ENCODE measurements around the gene SRSF5. TPM values are rescaled to one million over a fixed set of nuclear protein-coding genes. Genes with fewer than 3 reads are reported as not detected.
"Not testable (repeated sequence)": the region's sequence is repeated elsewhere in the genome, so short reads cannot be mapped to it uniquely, and the experiment has no call there.

The SRSF5 gene
- 100 to 1,000 TPM; 209 to 477 (median 389) TPM for total RNA-seq

DNA sequence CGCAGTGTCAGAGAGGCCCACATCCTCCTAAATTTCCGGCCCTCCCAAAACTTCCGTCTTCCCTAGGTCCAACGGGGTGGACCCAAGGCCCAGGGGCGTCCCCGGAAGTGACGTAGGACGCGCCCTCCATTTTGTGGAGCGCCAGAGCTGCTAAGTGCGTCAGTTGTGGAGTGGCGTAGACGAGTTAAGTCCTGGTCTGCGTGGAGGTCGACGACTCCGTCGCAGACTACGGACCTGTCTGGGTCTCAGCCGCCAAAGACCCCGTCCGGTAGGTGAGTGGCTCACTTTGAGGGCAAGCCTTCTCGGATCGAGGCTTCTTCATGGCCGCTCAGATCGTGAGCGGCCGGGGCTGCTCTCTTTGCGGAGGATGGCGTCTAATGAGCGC lies at the start of gene SRSF5:
TSS of gene SRSF5 (plus strand) at position 159 of the 385 bp plus-strand sequence. CDS start 1,015 bp downstream, outside the sequence.
- Histone ChIP-seq H3K4me3 (peak within 1 kb of the TSS; percentile 68 to 87 (median 81)), H3K4me1 (replicated peaks in 1 of 2) (peaks cover 14 to 24% of the 10 kb centered on the region in 2 donors), H3K27ac (peak within 1 kb of the TSS; percentile 98 to 99)
- 0% methylated on average over 2 to 10 of the region's 31 CpGs; no CpG with 5 or more reads in 4 of the 10 experiments for WGBS, 10 experiments
- ATAC-seq (replicated peaks in 6 of 8) = peak; percentile 86 to 92 (median 89)
- in situ Hi-C loops (cut with MboI; ENCODE audit: low pct_unique_long_range_greater_than_20kb in 2 of 9, low sequenced_read_pairs in 9 of 9, unreplicated experiment in 9 of 9) = no loop called here

DNA sequence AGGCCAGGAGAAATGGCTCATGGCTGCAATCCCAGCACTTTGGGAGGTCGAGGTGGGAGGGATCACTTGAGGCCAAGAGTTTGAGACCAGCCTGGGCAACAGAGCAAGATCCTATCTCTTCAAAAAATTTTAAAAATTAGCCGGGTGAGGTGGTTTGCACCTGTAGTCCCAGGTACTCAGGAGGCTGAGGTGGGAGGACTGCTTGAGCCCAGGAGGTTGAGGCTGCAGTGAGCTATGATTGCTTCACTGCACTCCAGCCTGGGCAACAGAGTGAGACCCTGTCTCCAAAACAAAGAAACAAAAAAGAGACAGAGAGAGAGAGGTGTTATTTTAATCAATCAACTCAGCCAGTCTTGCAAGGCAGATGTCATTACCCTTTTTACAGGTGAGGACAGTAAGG lies 48.3 kb upstream of the SRSF5 start:
- 29 to 100% (median 80%) methylated on average over 1 of the region's 2 CpGs; no CpG with 5 or more reads in 4 of the 10 experiments for WGBS, 10 experiments
- H3K27ac ChIP-seq; H3K4me3 ChIP-seq; in situ Hi-C loops (cut with MboI; ENCODE audit: low pct_unique_long_range_greater_than_20kb in 2 of 9, low sequenced_read_pairs in 9 of 9, unreplicated experiment in 9 of 9); ATAC-seq (replicated peaks in 6 of 8): not testable (repeated sequence)
- peaks cover 17 to 26% of the 10 kb centered on the region in 2 donors for H3K4me1 ChIP-seq (replicated peaks in 1 of 2)

DNA sequence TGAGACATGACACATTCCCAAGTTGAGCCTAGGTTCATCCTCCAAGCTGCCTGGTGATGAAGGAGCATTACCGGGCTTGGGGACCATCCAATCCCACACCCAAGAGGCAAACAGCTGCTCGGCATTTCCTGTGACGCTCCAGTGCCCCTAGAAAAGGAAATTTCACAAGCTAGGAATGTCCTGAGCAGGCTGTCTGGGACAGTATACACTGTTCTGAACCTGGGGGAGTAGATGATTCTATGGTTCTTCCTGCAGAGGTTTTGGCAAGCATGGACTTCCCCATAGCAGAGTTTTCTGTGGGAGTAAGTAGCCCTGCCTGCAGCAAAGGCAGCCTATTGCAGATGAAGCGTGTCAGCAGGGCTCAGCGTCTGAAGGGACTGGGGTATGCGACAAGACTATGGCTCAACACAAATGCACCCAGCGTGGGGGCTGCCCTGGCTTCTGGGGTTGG lies 47.4 kb upstream of the SRSF5 start:
- in situ Hi-C loops (cut with MboI; ENCODE audit: low pct_unique_long_range_greater_than_20kb in 2 of 9, low sequenced_read_pairs in 9 of 9, unreplicated experiment in 9 of 9) = no loop called here
- H3K4me1 ChIP-seq (replicated peaks in 1 of 2) = peaks cover 8 to 17% of the 10 kb centered on the region in 2 donors
- H3K27ac ChIP-seq = no peak overlapping the region
- 28 to 100% (median 71%) methylated on average over 1 to 3 of the region's 7 CpGs; no CpG with 5 or more reads in 4 of the 10 experiments for WGBS, 10 experiments
- peak in 7 of 8 experiments; percentile 5 to 50 (median 38) for ATAC-seq (replicated peaks in 6 of 8)
- no peak overlapping the region for H3K4me3 ChIP-seq

DNA sequence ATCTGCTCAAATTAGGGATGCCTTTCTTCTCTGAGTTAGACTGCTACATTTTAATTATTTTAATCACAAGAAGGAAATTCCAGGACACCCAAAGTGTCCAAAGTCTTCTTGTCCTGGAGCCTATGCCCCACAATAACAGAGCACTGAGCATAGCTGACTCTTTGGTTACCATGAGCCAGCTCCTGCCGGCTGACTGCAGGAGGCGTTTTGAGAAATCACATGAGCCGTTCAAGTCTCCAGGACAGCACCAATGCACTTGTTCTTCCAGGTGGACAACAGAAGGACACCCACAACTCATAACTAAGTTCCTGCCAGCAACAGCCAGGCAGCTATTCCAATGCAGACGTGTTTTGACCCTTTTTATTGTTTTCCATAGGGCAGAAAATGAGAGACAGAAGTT lies 46.0 kb upstream of the SRSF5 start:
- WGBS, 10 experiments = 40 to 100% (median 68%) methylated on average over 1 to 4 of the region's 4 CpGs; no CpG with 5 or more reads in 4 of the 10 experiments
- no peak overlapping the region for H3K4me3 ChIP-seq
- in situ Hi-C loops (cut with MboI; ENCODE audit: low pct_unique_long_range_greater_than_20kb in 2 of 9, low sequenced_read_pairs in 9 of 9, unreplicated experiment in 9 of 9) = loop anchor here in 5 of 9 experiments (10.0 kb wide), 1 partner anchor 136 kb away; no protein-coding TSS in a partner anchor
- H3K27ac ChIP-seq = no peak overlapping the region
- ATAC-seq (replicated peaks in 6 of 8) = peak in 4 of 8 experiments; percentile 42 to 57 (median 50)
- peaks cover 0 to 12% of the 10 kb centered on the region in 2 donors for H3K4me1 ChIP-seq (replicated peaks in 1 of 2)

DNA sequence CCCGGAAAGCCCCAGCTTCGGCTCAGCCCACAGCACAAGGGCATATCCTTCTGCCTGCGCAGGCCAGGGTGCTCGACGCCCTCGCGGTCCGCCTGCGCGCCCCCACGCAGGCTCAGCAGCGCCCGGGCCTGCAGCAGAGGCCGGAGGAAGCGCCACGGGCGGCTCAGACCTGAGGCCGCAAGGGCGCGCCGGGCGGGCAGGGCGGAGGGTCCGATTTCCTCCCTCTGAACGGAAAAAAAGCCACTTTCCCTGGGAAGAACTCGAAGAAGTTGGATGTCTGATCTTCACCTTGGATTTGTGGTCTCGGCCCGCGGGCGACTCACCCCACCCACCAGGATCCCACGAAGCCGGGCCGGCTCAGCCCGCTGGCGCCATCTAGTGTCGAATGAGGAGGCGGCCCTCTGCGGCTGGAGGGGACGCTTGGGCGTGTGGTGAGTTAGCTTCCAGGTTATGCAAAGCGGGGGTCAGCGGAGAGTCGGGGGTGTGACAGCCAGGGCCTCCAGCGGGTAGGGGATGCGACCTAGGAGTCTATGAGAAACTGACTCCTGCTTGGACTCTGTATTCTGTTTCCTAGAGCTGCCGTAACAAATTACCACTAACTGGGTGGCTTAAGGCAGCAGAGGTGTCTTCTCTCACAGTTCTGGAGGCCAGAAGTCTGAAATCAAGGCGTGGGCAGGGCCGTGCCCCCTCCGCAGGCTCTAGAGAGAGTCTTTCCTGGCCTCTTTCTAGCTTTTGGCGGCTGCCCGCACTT lies 40.0 kb upstream of the SRSF5 start:
- ATAC-seq (replicated peaks in 6 of 8) = peak; percentile 88 to 99 (median 98)
- in situ Hi-C loops (cut with MboI; ENCODE audit: low pct_unique_long_range_greater_than_20kb in 2 of 9, low sequenced_read_pairs in 9 of 9, unreplicated experiment in 9 of 9) = loop anchor here (10.0 to 25.0 kb wide), 2 partner anchors 140 to 142 kb away; no protein-coding TSS in a partner anchor
- peak overlapping the region in 1 of 5 donors; percentile 1 for H3K4me3 ChIP-seq
- no peak overlapping the region for H3K27ac ChIP-seq
- WGBS, 10 experiments = 0 to 30% (median 6%) methylated on average over 2 to 18 of the region's 51 CpGs; no CpG with 5 or more reads in 3 of the 10 experiments
- peaks cover 0 to 6% of the 10 kb centered on the region in 2 donors for H3K4me1 ChIP-seq (replicated peaks in 1 of 2)

DNA sequence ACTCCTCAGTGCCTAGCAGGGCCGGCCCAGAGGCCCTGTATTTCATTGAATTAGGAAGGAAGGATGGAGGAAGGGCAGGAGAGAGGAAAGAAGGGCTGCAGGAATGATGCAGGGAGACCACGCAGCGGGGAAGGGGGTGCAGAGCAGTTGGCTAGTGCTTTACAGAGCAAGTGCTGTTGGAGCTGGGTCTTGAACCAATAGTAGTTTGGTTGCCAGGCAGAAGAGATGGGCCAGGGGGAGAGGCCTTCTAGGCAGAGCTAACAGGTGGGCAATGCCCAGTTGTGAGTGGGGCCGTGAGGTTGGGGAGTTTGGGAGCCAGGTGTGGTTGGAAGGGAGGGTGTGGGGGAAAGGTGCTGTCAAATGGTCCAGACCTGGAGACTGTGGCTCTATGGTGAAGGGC lies 39.1 kb upstream of the SRSF5 start:
- Histone ChIP-seq H3K4me1 (replicated peaks in 1 of 2) (peaks cover 0 to 6% of the 10 kb centered on the region in 2 donors), H3K27ac (no peak overlapping the region), H3K4me3 (no peak overlapping the region)
- ATAC-seq (replicated peaks in 6 of 8) = no peak
- in situ Hi-C loops (cut with MboI; ENCODE audit: low pct_unique_long_range_greater_than_20kb in 2 of 9, low sequenced_read_pairs in 9 of 9, unreplicated experiment in 9 of 9) = loop anchor here (10.0 to 25.0 kb wide), 2 partner anchors 141 to 143 kb away; no protein-coding TSS in a partner anchor
- WGBS, 10 experiments = 67 to 92% (median 75%) methylated on average over 1 to 2 of the region's 4 CpGs; no CpG with 5 or more reads in 5 of the 10 experiments

DNA sequence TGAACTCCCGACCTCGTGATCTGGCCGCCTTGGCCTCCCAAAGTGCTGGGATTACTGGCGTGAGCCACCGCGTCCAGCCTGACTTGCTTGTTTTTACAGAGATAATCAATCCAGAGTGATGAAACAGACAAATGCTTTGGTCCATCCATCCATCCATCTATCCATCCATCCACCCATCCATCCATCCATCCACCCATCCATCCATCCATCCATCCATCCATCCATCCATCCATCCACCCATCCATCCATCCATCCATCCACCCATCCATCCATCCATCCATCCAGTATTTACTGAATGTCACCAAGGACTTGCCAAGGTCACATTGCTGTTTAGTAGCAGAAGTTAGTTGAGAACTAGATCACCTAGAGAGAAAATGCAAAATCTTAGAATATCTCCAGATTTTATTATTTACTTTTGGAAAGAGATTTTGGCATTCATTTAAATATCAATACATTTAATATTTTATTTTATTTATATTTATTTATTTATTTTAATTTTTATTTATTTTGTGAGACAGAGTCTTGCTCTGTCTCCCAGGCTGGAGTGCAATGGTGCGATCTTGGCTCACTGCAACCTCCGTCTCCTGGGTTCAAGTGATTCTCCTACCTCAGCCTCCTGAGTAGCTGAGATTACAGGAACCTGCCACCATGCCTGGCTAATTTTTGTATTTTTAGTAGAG lies 34.9 kb upstream of the SRSF5 start:
- whole genome bisulfite sequencing, 10 experiments = 79 to 100% (median 93%) methylated on average over 2 to 8 of the region's 8 CpGs; no CpG with 5 or more reads in 1 of the 10 experiments
- not testable (repeated sequence) for H3K4me1 ChIP-seq (replicated peaks in 1 of 2); H3K27ac ChIP-seq; ATAC-seq (replicated peaks in 6 of 8); H3K4me3 ChIP-seq
- in situ Hi-C loops (cut with MboI; ENCODE audit: low pct_unique_long_range_greater_than_20kb in 2 of 9, low sequenced_read_pairs in 9 of 9, unreplicated experiment in 9 of 9) = loop anchor here in 4 of 9 experiments (25.0 kb wide), 1 partner anchor 145 kb away; no protein-coding TSS in a partner anchor

DNA sequence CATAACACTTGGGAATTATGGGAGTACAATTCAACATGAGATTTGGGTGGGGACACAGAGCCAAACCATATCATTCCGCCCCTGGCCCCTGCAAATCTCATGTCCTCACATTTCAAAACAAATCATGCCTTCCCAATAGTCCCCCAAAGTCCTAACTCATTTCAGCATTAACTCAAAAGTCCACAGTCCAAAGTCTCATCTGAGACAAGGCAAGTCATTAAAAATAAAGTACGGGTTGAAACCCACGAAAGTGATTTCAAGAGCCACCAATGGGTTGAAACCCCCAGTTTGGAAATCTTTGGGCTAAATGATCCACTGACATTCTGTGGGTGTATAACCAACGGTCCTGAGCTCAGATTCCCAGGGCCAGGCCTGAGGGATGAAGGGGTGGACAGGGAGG lies 30.5 kb upstream of the SRSF5 start:
- ATAC-seq (replicated peaks in 6 of 8); H3K27ac ChIP-seq; H3K4me3 ChIP-seq; H3K4me1 ChIP-seq (replicated peaks in 1 of 2): not testable (repeated sequence)
- 0 to 100% (median 75%) methylated on average over 1 to 3 of the region's 4 CpGs; no CpG with 5 or more reads in 4 of the 10 experiments for WGBS, 10 experiments
- in situ Hi-C loops (cut with MboI; ENCODE audit: low pct_unique_long_range_greater_than_20kb in 2 of 9, low sequenced_read_pairs in 9 of 9, unreplicated experiment in 9 of 9) = loop anchor here in 4 of 9 experiments (25.0 kb wide), 1 partner anchor 149 kb away; no protein-coding TSS in a partner anchor

DNA sequence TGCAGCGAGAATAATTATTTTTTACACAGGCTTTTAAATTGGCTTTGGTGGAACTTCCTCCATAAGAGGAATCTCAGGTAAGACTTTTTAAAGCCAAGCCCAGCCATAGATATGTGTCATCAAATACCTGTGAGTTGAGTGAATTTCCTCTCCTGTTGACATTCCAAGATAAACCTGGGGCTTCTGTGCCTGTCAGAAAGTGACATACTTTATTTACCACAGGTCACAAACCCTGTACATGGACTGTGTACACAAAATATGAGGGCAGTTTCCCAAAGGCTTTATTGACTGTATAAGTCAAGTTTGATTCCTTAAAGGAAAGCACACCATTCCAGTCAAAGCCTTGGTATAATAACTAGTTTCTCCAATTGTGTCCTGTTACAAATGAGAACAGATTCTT lies 25.9 kb upstream of the SRSF5 start:
- ATAC-seq (replicated peaks in 6 of 8) = no peak
- WGBS, 10 experiments = 43 to 100% (median 100%) methylated on average over 1 of the region's 1 CpG; no CpG with 5 or more reads in 1 of the 10 experiments
- Histone ChIP-seq H3K27ac (no peak overlapping the region), H3K4me1 (replicated peaks in 1 of 2) (no peaks in the 10 kb centered on the region), H3K4me3 (no peak overlapping the region)
- in situ Hi-C loops (cut with MboI; ENCODE audit: low pct_unique_long_range_greater_than_20kb in 2 of 9, low sequenced_read_pairs in 9 of 9, unreplicated experiment in 9 of 9) = loop anchor here in 4 of 9 experiments (25.0 kb wide), 1 partner anchor 154 kb away; no protein-coding TSS in a partner anchor

DNA sequence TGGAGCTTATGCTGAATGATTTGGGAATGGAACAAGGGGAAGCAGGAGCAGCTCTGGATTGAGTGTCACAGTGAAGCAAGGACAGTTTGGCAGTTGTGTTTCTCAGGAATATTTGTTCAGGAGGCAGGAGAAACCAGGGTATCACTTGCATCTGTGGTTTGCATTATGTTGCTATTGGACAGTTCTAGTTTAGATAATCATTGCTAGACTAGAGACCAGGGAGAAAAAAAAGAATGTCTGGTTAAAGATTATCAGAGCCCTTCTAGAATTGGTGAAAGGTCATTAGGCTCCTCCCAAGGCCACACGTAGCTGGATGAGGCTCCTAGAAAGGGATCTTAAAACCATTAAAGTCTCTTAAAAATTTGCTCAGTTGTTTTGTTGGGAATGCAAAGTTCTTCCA lies 17.0 kb upstream of the SRSF5 start:
- no peak for ATAC-seq (replicated peaks in 6 of 8)
- Histone ChIP-seq H3K27ac (no peak overlapping the region), H3K4me3 (no peak overlapping the region), H3K4me1 (replicated peaks in 1 of 2) (no peaks in the 10 kb centered on the region)
- in situ Hi-C loops (cut with MboI; ENCODE audit: low pct_unique_long_range_greater_than_20kb in 2 of 9, low sequenced_read_pairs in 9 of 9, unreplicated experiment in 9 of 9) = loop anchor here in 4 of 9 experiments (25.0 kb wide), 1 partner anchor 163 kb away; no protein-coding TSS in a partner anchor
- WGBS, 10 experiments = 0 to 60% (median 28%) methylated on average over 1 of the region's 1 CpG; no CpG with 5 or more reads in 4 of the 10 experiments

DNA sequence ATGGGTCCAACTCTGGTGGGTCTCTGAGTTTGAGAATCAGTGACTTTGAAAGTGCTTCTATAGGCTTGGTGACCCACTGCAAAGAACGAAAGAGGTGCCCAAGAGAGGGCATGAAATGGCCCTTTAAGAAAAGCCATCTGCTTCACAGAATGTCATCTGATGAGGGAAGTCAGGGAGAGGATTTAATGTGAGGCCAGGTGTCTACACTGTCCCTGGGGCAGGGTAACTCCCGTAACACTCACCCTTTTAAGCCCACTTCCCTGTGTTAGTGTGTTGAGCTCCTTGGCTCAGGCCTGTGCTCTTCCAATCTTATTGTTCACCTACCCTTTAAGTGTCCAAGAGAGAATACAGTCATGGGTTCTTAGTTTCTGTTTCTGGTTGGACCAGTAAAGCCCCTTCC lies 16.4 kb upstream of the SRSF5 start:
- H3K4me3 ChIP-seq = no peak overlapping the region
- in situ Hi-C loops (cut with MboI; ENCODE audit: low pct_unique_long_range_greater_than_20kb in 2 of 9, low sequenced_read_pairs in 9 of 9, unreplicated experiment in 9 of 9) = no loop called here
- no peak for ATAC-seq (replicated peaks in 6 of 8)
- WGBS, 10 experiments = 40 to 100% (median 78%) methylated on average over 1 to 2 of the region's 2 CpGs; no CpG with 5 or more reads in 4 of the 10 experiments
- H3K27ac ChIP-seq = no peak overlapping the region
- no peaks in the 10 kb centered on the region for H3K4me1 ChIP-seq (replicated peaks in 1 of 2)

DNA sequence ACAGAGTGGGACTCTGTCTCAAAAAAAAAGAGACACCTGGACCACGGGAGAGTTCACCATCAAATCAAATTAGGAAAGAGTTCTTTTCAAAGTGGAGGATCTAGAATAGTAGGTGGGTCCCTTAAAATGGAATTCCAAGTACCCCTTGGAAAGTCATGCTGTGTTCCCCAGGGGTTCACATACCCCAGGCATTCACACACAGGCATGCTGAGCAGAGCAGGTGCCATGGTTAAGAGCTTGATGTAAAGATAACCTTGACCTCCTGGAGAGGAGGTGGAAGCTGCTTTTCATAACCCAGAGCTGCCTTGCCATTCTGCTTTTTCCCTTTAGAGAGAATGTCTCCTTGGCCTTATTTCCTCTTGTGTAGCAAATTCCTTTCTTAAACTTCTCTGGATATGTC lies 14.2 kb upstream of the SRSF5 start:
- in situ Hi-C loops (cut with MboI; ENCODE audit: low pct_unique_long_range_greater_than_20kb in 2 of 9, low sequenced_read_pairs in 9 of 9, unreplicated experiment in 9 of 9) = no loop called here
- no peak overlapping the region for H3K27ac ChIP-seq
- ATAC-seq (replicated peaks in 6 of 8) = no peak

More for the DNA sequence above, 14.2 kb upstream of the SRSF5 start:
- Histone ChIP-seq H3K4me3 (no peak overlapping the region), H3K4me1 (replicated peaks in 1 of 2) (no peaks in the 10 kb centered on the region)
- 0 to 80% (median 35%) methylated on average over 1 of the region's 1 CpG; no CpG with 5 or more reads in 4 of the 10 experiments for WGBS, 10 experiments
